GM19438 (cell line): Measurements from ENCODE around the gene GRB14.
"Not testable (repeated sequence)": the region's sequence is repeated elsewhere in the genome, so short reads cannot be mapped to it uniquely, and the experiment has no call there.

ENCODE experiments used
- ATAC-seq: cut with Tn5 transposase; IDR thresholded peaks from one replicate; pipeline ENCODE4 v1.9.1; 2021; ENCODE audit warnings: low read depth; ENCODE audit not compliant: unreplicated experiment

GRB14 gene

GRCh38 chr2:164620873-164621763, at the start of gene GRB14:
GRB14 (minus strand) TSS chr2:164621482; CDS start chr2:164621309, 173 bp downstream.
- no peak for ATAC-seq

- ATAC-seq = no peak
These were observed 48.0 kb upstream of the GRB14 start for GRCh38 chr2:164669291-164669690.

DNA sequence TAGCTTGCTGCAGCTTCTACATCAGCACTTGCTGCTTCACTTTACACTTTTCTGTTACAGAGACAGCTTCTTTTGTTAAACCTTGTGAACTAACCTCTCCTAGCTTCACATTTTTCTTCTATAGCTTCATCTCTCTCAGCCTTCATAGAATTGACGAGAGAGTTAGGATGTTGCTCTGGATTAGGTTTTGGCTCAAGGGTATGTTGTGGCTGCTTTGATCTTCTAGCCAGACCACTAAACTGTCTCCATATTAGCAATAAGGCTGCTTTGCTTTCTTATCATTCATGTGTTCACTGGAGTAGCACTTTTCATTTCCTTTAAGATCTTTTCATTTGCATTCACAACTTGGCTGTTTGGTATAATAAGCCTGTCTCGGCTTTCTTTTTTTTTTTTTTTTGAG, 46.3 kb upstream of the GRB14 start:
- ATAC-seq = no peak

GRCh38 chr2:164664070-164664469, 42.8 kb upstream of the GRB14 start:
- no peak for ATAC-seq

GRCh38 chr2:164662868-164663631, 41.8 kb upstream of the GRB14 start:
- ATAC-seq = no peak

- no peak for ATAC-seq
These were observed 40.8 kb upstream of the GRB14 start for GRCh38 chr2:164662066-164662465.

DNA sequence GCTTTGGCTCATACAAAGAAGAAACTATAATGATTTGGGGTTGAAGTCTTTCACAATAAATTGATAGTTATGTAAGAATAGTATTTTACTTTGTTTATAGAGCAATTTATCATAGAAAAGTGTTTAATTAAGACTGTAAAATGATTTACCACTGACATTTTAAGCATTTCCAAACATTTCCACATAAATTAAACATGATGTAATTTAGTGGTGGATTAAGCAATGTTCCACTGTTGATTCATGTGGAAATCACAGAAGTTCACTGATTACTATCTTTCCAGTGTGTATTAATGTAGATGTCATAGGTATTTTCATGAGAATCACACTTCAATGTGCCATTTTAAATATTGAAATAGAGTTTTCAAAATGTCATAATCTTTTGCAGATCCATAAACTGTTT, 40.1 kb upstream of the GRB14 start:
- ATAC-seq = no peak

DNA sequence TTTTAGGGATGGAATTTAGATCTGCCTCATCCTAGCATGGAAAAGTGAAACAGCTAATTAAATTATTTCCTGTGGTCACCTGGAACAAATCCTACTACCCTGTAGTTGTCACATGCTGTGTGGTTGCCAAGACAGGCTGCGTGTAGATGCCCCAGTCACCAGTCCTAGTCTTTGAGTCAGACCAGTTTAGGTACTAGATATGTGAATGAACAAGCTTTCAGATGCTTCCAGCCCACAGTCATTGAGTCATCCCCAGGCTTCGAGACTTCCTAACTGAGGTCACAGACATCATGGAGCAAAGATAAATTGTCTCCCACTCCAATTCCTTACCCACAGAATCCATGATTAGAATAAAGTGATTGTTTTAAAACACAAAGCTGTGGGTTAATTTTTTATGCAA, 35.8 kb upstream of the GRB14 start:
- ATAC-seq = no peak

DNA sequence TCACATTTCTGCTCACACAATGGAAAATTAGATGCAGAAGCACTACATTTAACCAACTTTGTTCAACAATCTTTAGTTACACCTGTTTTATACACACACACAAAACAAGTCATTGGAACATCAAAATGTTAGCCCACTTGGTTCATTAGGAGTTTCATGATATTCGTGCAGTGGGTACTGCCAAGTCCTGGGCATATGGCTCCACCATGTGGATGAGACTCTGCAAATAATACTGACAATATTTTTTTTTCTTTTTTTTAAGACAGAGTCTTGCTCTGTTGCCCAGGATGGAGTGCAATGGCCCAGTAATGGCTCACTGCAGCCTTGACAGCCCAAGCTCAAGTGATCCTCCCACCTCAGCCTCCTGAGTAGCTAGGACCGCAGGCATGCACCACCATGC, 34.5 kb upstream of the GRB14 start:
- ATAC-seq = no peak

DNA sequence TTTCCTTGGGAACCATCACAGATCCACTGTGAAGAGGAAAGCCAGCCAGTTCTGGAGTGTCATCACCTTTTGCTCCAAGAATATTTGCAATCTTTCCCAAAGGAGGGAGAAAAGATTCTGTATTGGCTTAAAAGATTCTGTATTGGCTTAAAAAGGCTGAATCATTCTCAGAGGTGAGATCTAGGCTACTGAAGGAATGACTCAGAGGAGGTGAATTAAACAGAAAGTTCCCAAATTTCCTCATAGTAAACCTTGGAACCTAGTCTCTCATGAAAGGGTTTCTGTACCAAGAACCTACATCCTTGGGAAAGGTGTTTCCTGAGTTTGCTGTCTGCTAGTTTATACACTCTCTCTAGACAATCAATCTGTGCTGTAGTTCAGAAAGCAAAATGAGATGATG, 34.1 kb upstream of the GRB14 start:
- ATAC-seq = no peak

DNA sequence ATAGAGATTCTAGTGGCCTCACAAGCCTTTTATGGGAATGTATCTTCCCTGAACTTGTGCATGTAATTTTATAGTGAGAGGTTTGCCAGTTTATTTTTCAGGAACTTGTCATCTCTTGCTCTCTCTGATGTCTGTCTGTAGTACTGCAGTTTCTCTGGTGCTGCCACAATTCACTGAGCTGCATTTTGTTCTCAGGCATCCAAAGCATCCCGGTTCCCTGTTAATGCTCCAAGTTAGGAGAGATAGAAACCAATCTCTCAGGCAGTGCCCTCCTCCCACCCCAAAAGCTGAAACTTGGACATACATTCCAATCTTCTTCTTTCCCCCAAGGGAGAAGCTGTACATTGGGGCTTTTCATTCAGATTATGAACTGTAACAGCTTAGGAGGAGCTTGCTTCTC, 30.1 kb upstream of the GRB14 start:
- no peak for ATAC-seq

DNA sequence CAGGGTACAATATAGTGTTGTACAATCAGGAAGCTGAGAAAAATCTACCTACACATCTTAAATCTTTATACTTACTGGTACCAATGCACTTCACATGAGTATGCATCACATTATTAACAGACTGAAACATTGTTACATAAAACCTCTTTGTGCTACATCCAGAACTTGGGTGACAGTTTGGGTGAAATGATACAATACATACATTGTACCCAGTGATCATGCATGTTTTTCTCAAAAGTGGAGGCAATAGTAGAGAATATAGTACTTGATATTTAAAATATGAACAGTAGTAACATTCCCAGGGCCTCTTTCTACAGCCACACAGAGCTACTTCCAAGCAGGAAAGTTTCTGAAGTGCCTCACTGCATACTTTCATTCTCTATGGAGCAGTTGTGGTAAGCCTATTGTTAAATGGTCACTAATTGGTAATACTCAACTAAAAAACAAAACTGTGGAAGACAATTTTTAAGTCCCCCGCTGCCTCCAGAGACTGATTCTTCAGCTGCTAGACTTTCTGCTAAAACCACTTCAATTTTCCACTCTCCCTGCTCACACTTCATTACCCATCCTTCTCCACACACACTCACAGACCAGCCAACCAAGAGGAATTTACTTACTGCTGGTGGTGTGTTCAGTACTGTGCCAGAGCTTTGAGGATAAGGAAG, 22.9 kb upstream of the GRB14 start:
- ATAC-seq = no peak

DNA sequence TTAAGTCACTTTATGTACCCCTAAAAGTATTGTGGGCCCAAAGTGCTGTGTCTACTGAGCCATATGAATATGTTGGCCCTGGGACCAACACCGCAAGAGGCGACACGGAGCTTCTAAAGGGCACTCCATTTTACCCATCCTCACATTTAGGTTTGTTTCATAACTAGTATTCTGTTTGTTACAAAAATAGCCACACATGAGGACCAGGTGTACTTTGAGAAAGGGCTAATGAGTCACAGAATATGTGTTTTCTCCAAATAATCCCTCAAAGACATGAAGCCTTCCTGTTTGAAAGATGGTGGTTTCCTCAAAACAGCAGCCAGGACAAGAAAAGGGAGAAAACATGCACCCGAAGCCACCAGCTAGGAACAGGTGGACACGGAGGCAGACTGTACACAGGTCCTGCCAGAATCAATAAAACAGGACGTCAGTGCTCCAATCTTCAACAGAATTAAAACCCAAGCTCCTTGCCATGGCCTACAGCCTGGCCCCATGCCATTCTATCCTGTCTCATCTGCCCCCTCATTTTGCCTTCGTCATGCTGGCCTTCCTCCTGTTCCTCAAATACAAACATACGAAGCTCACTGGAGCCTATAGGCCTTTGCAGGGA, 21.8 kb upstream of the GRB14 start:
- ATAC-seq = no peak

DNA sequence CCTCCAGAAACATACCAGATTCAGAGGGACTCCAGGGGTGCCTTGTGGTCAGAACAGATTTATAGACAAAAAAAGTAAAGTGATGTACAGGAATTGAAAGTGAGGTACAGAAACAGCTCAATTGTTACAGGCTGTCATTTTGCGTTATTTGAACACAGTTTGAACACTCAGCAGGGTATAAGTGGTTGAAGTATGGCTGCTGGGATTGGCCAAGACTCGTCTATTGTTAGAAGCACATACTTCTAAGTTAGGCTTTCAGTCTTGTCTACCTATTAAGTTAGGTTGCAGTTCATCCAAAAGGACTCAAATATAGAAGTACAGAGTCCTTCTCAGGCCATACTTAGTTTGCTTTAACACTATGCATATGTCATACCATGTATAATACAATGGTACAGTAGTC, 21.0 kb upstream of the GRB14 start:
- no peak for ATAC-seq

GRCh38 chr2:164628319-164628718, 7.0 kb upstream of the GRB14 start:
- ATAC-seq = not testable (repeated sequence)

GRCh38 chr2:164625378-164625971, 4.2 kb upstream of the GRB14 start:
- ATAC-seq = no peak

- no peak for ATAC-seq
These were observed 3.0 kb upstream of the GRB14 start for GRCh38 chr2:164624316-164624715.

DNA sequence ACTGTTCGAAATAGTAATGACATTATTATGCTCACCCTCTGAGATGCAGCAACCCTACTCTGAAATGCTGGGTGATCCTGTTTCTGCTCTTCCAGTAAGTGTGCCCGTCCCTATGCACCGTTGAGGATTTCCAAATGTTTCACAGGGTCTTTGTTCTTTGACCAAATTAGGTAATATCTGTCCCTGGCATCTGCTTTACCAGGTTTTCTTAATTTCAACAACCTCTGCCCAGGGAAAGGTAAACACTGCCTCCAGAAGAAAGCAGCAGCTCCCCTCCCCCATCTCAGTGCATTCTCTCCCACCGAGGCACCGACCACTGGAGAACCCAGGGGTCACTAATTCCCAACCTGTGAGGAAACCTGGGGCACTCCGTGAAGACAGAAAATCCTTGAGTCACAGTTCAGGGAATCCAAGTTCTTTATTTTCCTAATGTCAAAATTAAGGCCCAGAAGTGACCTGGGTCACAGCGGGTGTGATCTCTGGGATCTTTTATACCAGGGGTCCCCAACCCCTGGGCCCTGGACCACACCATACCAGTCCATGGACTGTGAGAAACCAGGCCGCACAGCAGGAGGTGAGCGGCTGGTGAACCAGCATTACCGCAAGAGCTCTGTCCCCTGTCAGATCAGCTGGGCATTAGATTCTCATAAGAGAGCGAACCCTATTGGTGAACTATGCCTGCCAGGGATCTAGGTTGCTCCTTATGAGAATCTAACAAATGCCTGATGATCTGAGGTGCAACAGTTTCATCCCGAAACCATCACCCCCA, 1.2 kb upstream of the GRB14 start:
- ATAC-seq = no peak

GRCh38 chr2:164621764-164622105, 453 bp upstream of the GRB14 start:
- ATAC-seq = no peak

GRCh38 chr2:164620457-164620856, 825 bp downstream of the GRB14 start:
- no peak for ATAC-seq
